ENCODE data around the gene CCDC74B.
A peak's percentile ranks its signal among the peaks of the same experiment; 100 is the strongest.
"Not testable (repeated sequence)": the region's sequence is repeated elsewhere in the genome, so short reads cannot be mapped to it uniquely, and the experiment has no call there.

CCDC74B gene

GRCh38 chr2:130155956-130156623, 11.2 kb upstream of the CCDC74B start:
- H3K9me3 ChIP-seq (ENCODE audit: insufficient read depth, low read depth, low read length); H3F3A ChIP-seq (ENCODE audit: low read depth); H4K20me1 ChIP-seq (ENCODE audit: insufficient read depth, low read length, poor library complexity, severe bottlenecking); H2AFZ ChIP-seq (ENCODE audit: low read length); H3K9me2 ChIP-seq (replicated peaks; ENCODE audit: low read depth, low read length); H3K9ac ChIP-seq (ENCODE audit: low read depth, low read length, poor library complexity, severe bottlenecking); H3K79me2 ChIP-seq (ENCODE audit: insufficient read depth, low read length); H3K4me1 ChIP-seq (ENCODE audit: insufficient read depth, low read length, poor library complexity, severe bottlenecking); H3K4me3 ChIP-seq (ENCODE audit: low read length, poor library complexity, severe bottlenecking); H3K4me2 ChIP-seq (ENCODE audit: low read depth, low read length, poor library complexity, severe bottlenecking); H3K27me3 ChIP-seq (ENCODE audit: insufficient read depth, low read length, poor library complexity, severe bottlenecking): not testable (repeated sequence)
- TF ChIP-seq, protein P1, sequence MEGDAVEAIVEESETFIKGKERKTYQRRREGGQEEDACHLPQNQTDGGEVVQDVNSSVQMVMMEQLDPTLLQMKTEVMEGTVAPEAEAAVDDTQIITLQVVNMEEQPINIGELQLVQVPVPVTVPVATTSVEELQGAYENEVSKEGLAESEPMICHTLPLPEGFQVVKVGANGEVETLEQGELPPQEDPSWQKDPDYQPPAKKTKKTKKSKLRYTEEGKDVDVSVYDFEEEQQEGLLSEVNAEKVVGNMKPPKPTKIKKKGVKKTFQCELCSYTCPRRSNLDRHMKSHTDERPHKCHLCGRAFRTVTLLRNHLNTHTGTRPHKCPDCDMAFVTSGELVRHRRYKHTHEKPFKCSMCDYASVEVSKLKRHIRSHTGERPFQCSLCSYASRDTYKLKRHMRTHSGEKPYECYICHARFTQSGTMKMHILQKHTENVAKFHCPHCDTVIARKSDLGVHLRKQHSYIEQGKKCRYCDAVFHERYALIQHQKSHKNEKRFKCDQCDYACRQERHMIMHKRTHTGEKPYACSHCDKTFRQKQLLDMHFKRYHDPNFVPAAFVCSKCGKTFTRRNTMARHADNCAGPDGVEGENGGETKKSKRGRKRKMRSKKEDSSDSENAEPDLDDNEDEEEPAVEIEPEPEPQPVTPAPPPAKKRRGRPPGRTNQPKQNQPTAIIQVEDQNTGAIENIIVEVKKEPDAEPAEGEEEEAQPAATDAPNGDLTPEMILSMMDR (conservative IDR thresholded peaks at IDR 0.05; ENCODE audit: low read length) = peak; percentile 49
- peaks cover 40% of the 10 kb centered on the region; the same call in 1 of the 2 replicates for H3K36me3 ChIP-seq (ENCODE audit: insufficient read depth, low read length)

DNA sequence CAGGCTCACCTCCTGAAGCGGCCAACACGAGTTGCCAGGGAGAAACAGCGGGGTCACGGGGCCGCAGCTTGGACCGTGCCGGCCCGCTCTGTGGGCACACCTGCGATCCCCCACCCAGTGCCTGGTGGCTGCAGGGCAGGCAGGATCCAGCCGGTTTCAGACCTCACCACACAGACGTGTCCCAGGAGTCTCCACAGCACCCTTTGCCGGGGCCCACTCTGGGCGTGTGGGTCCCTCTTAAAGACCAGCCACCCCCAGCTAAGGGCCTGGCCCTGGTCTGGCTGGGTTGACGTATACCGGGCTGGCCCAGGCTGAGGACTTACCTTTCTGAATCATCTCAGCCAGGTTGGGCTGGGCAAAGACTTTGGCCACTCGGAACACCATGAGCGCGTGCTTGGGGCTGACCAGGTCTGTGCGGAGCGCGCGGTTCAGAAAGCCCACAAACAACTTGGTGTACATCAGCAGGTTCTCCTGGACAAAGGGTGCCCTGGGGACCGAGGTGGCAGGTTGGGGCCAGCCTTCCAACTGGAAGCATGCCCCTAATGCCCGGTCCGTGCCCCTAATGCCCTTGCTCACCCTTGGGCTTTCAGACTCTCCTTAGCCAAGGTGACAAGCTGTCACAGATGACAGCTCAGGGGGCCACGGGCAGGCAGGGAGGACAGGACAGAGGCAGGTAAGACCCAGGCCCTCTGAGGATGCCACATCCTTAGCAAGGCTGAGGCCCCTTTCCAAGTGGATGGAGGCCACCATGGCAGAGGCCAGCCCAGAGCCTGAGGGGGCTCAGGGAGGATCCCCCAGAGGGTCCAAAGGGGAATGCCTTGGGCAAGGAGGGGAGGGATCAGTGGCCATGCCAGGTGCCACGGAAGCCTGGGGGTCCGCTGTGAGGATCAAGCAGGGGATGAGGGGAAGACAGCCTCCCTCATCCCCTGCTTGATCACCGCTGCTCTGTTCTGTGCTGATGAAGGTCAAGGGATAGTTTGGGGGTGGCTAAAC, 10.2 kb upstream of the CCDC74B start:
- no peaks in the 10 kb centered on the region for H3K9me2 ChIP-seq (replicated peaks; ENCODE audit: low read depth, low read length)
- H3K4me1 ChIP-seq (ENCODE audit: insufficient read depth, low read length, poor library complexity, severe bottlenecking) = no peaks in the 10 kb centered on the region
- no peaks in the 10 kb centered on the region for H3K9me3 ChIP-seq (ENCODE audit: insufficient read depth, low read depth, low read length)
- no peaks in the 10 kb centered on the region for H4K20me1 ChIP-seq (ENCODE audit: insufficient read depth, low read length, poor library complexity, severe bottlenecking)
- no peak overlapping the region for H3K4me3 ChIP-seq (ENCODE audit: low read length, poor library complexity, severe bottlenecking)
- no peaks in the 10 kb centered on the region for H3K79me2 ChIP-seq (ENCODE audit: insufficient read depth, low read length)
- no peaks in the 10 kb centered on the region for H3K27me3 ChIP-seq (ENCODE audit: insufficient read depth, low read length, poor library complexity, severe bottlenecking)
- TF ChIP-seq, protein P1 (conservative IDR thresholded peaks at IDR 0.05; ENCODE audit: low read length) = no peak
- no peak for TF ChIP-seq EZH2phosphoT487 (IDR thresholded peaks at IDR 0.05; ENCODE audit: borderline replicate concordance)
- H3K9ac ChIP-seq (ENCODE audit: low read depth, low read length, poor library complexity, severe bottlenecking) = no peak overlapping the region
- peaks cover 40% of the 10 kb centered on the region; the same call in 1 of the 2 replicates for H3K36me3 ChIP-seq (ENCODE audit: insufficient read depth, low read length)
- H2AFZ ChIP-seq (ENCODE audit: low read length) = no peak overlapping the region
- no peaks in the 10 kb centered on the region for H3F3A ChIP-seq (ENCODE audit: low read depth)
- H3K4me2 ChIP-seq (ENCODE audit: low read depth, low read length, poor library complexity, severe bottlenecking) = no peak overlapping the region

- H3K4me3 ChIP-seq (ENCODE audit: low read length, poor library complexity, severe bottlenecking); H3K4me2 ChIP-seq (ENCODE audit: low read depth, low read length, poor library complexity, severe bottlenecking); H3K9me2 ChIP-seq (replicated peaks; ENCODE audit: low read depth, low read length); H3F3A ChIP-seq (ENCODE audit: low read depth); H2AFZ ChIP-seq (ENCODE audit: low read length); H3K79me2 ChIP-seq (ENCODE audit: insufficient read depth, low read length); H3K9ac ChIP-seq (ENCODE audit: low read depth, low read length, poor library complexity, severe bottlenecking); H3K9me3 ChIP-seq (ENCODE audit: insufficient read depth, low read depth, low read length); H4K20me1 ChIP-seq (ENCODE audit: insufficient read depth, low read length, poor library complexity, severe bottlenecking); H3K4me1 ChIP-seq (ENCODE audit: insufficient read depth, low read length, poor library complexity, severe bottlenecking); H3K27me3 ChIP-seq (ENCODE audit: insufficient read depth, low read length, poor library complexity, severe bottlenecking): not testable (repeated sequence)
- peaks cover 35% of the 10 kb centered on the region; the same call in 1 of the 2 replicates for H3K36me3 ChIP-seq (ENCODE audit: insufficient read depth, low read length)
Observed at GRCh38 chr2:130154423-130154770, 9.5 kb upstream of the CCDC74B start.

- H3F3A ChIP-seq (ENCODE audit: low read depth); H3K27me3 ChIP-seq (ENCODE audit: insufficient read depth, low read length, poor library complexity, severe bottlenecking); H3K9me2 ChIP-seq (replicated peaks; ENCODE audit: low read depth, low read length); H2AFZ ChIP-seq (ENCODE audit: low read length); H3K9ac ChIP-seq (ENCODE audit: low read depth, low read length, poor library complexity, severe bottlenecking); H3K79me2 ChIP-seq (ENCODE audit: insufficient read depth, low read length); H3K4me3 ChIP-seq (ENCODE audit: low read length, poor library complexity, severe bottlenecking); H4K20me1 ChIP-seq (ENCODE audit: insufficient read depth, low read length, poor library complexity, severe bottlenecking); H3K4me2 ChIP-seq (ENCODE audit: low read depth, low read length, poor library complexity, severe bottlenecking); H3K4me1 ChIP-seq (ENCODE audit: insufficient read depth, low read length, poor library complexity, severe bottlenecking); H3K9me3 ChIP-seq (ENCODE audit: insufficient read depth, low read depth, low read length): not testable (repeated sequence)
- peaks cover 30% of the 10 kb centered on the region; the same call in 1 of the 2 replicates for H3K36me3 ChIP-seq (ENCODE audit: insufficient read depth, low read length)
Observed at GRCh38 chr2:130153721-130154422, 9.0 kb upstream of the CCDC74B start.

Data from Loucy (cell line).